ENCODE data around the gene TAGLN3. TPM values are rescaled to one million over a fixed set of nuclear protein-coding genes. Genes with fewer than 3 reads are reported as not detected.
A peak's percentile ranks its signal among the peaks of the same experiment; 100 is the strongest.

Gene TAGLN3
- total RNA-seq, 1 donor from 2014 or later: 1.8 TPM

GRCh38 chr3:112012205-112012992 is 13.7 kb downstream of the TAGLN3 start:
- TF ChIP-seq CTCF (IDR thresholded peaks at IDR 0.05; ENCODE audit: insufficient read depth, low read length, severe bottlenecking): no peak
- Histone ChIP-seq H3K4me3 (ENCODE audit: low read depth, low read length) (no peak overlapping the region), H3K27me3 (ENCODE audit: control insufficient read depth, insufficient read depth, low read length) (no peaks in the 10 kb centered on the region), H3K36me3 (ENCODE audit: control insufficient read depth, insufficient read depth, low read length) (no peaks in the 10 kb centered on the region)
- DNase-seq (ENCODE audit: low read depth) (no peak), FAIRE-seq (no peak)

GRCh38 chr3:112013058-112013783 is 14.5 kb downstream of the TAGLN3 start:
- peak; percentile 87 for FAIRE-seq

GRCh38 chr3:112013784-112014143 is 15.0 kb downstream of the TAGLN3 start:
- Histone ChIP-seq H3K36me3 (ENCODE audit: control insufficient read depth, insufficient read depth, low read length) (no peaks in the 10 kb centered on the region), H3K27me3 (ENCODE audit: control insufficient read depth, insufficient read depth, low read length) (no peaks in the 10 kb centered on the region), H3K4me3 (ENCODE audit: low read depth, low read length) (no peak overlapping the region)
- DNase-seq (ENCODE audit: low read depth) (no peak), FAIRE-seq (no peak)
- TF ChIP-seq CTCF (IDR thresholded peaks at IDR 0.05; ENCODE audit: insufficient read depth, low read length, severe bottlenecking): no peak

More at GRCh38 chr3:112013058-112013783, 14.5 kb downstream of the TAGLN3 start:
- no peaks in the 10 kb centered on the region for H3K36me3 ChIP-seq (ENCODE audit: control insufficient read depth, insufficient read depth, low read length)
- no peaks in the 10 kb centered on the region for H3K27me3 ChIP-seq (ENCODE audit: control insufficient read depth, insufficient read depth, low read length)
- peak; percentile 67 for TF ChIP-seq CTCF (IDR thresholded peaks at IDR 0.05; ENCODE audit: insufficient read depth, low read length, severe bottlenecking)
- DNase-seq (ENCODE audit: low read depth): peak; percentile 68
- H3K4me3 ChIP-seq (ENCODE audit: low read depth, low read length): no peak overlapping the region

- FAIRE-seq (no peak), DNase-seq (ENCODE audit: low read depth) (peak; percentile 61)
- Histone ChIP-seq H3K4me3 (ENCODE audit: low read depth, low read length) (no peak overlapping the region), H3K36me3 (ENCODE audit: control insufficient read depth, insufficient read depth, low read length) (no peaks in the 10 kb centered on the region), H3K27me3 (ENCODE audit: control insufficient read depth, insufficient read depth, low read length) (no peaks in the 10 kb centered on the region)
- no peak for TF ChIP-seq CTCF (IDR thresholded peaks at IDR 0.05; ENCODE audit: insufficient read depth, low read length, severe bottlenecking)
Observed at GRCh38 chr3:112017091-112017490, 18.4 kb downstream of the TAGLN3 start.

- H3K36me3 ChIP-seq (ENCODE audit: control insufficient read depth, insufficient read depth, low read length): no peaks in the 10 kb centered on the region
- no peak for TF ChIP-seq CTCF (IDR thresholded peaks at IDR 0.05; ENCODE audit: insufficient read depth, low read length, severe bottlenecking)
- DNase-seq (ENCODE audit: low read depth): no peak
- H3K4me3 ChIP-seq (ENCODE audit: low read depth, low read length): no peak overlapping the region
- no peaks in the 10 kb centered on the region for H3K27me3 ChIP-seq (ENCODE audit: control insufficient read depth, insufficient read depth, low read length)
- no peak for FAIRE-seq
Observed at GRCh38 chr3:112018712-112019111, 20.0 kb downstream of the TAGLN3 start.

All from bronchial epithelial cell (primary cell).